ENCODE data around the gene NVL. TPM values are rescaled to one million over a fixed set of nuclear protein-coding genes. Genes with fewer than 3 reads are reported as not detected.

The NVL gene
- total and polyA plus RNA-seq, 2 of the 8 experiments (the other 6 are each of a cell fraction or from before 2014, with no cell fraction given): 22.7 to 45.8 TPM

GRCh38 chr1:224266105-224266914 lies 63.7 kb downstream of the NVL start:
- no peak overlapping the region for H3K4me2 ChIP-seq (ENCODE audit: insufficient read depth in 1 of 2, low read depth in 2 of 2, low read length in 2 of 2)
- FAIRE-seq (no peak), DNase-seq (ENCODE audit: low read depth in 1 of 2, low spot score in 2 of 2) (no peak)
- H3K23ac ChIP-seq (ENCODE audit: insufficient read length): no peak overlapping the region
- H2AK5ac ChIP-seq (ENCODE audit: low read depth, low read length): no peak overlapping the region
- ChIA-PET CTCF (ENCODE audit: partially characterized antibody) (interaction anchor here (0.6 to 1.8 kb wide), 2 partner anchors 17 to 221 kb away, joined by 3 to 5 read pairs; no protein-coding TSS in a partner anchor), POLR2A (ENCODE audit: partially characterized antibody) (interaction anchor here (1.3 kb wide), 1 partner anchor 65 kb away, joined by 4 read pairs; no protein-coding TSS in a partner anchor)
- no peak overlapping the region for H3K9ac ChIP-seq (replicated peaks in 1 of 4; ENCODE audit: extremely low read depth in 1 of 4, low read depth in 3 of 4, low read length in 3 of 4)
- no peaks in the 10 kb centered on the region for H3K23me2 ChIP-seq (ENCODE audit: low read depth, low read length)
- WGBS, 2 experiments (ENCODE audit: extremely low coverage in 1 of 2, insufficient coverage in 1 of 2, insufficient read length in 1 of 2, insufficient replicate concordance in 2 of 2, low coverage in 1 of 2, low lambda C conversion rate in 2 of 2, missing lambda C conversion rate in 1 of 2): 89% methylated on average over 3 of the region's 3 CpGs; no CpG with 5 or more reads in 1 of the 2 experiments
- no peak overlapping the region for H4K5ac ChIP-seq (ENCODE audit: insufficient read length, low read depth, low read length)
- H3K79me2 ChIP-seq (ENCODE audit: control insufficient read depth in 1 of 2, insufficient read depth in 2 of 2, low read length in 2 of 2): no peaks in the 10 kb centered on the region
- no peak overlapping the region for H2BK20ac ChIP-seq (ENCODE audit: low read length)
- no peak overlapping the region for H2BK15ac ChIP-seq (ENCODE audit: low read length)
- no peak overlapping the region for H3K18ac ChIP-seq (ENCODE audit: extremely low read depth, low read length)
- H3K79me1 ChIP-seq (ENCODE audit: low read depth, low read length): no peaks in the 10 kb centered on the region
- no peak overlapping the region for H2BK12ac ChIP-seq (ENCODE audit: low read depth, low read length)
- no peak overlapping the region for H3K56ac ChIP-seq (replicated peaks; ENCODE audit: insufficient read length, low read depth, low read length)
- no peak overlapping the region for H2BK5ac ChIP-seq (ENCODE audit: low read depth, low read length)
- no peak overlapping the region for H3K14ac ChIP-seq (ENCODE audit: insufficient read length)
- no peaks in the 10 kb centered on the region for H3K27me3 ChIP-seq (replicated peaks in 1 of 4; ENCODE audit: control insufficient read depth in 3 of 4, extremely low read depth in 1 of 4, insufficient read depth in 3 of 4, low read length in 3 of 4)
- no peak overlapping the region for H3K4ac ChIP-seq (replicated peaks; ENCODE audit: insufficient read length, low read depth, low read length)
- no peaks in the 10 kb centered on the region for H3K4me1 ChIP-seq (replicated peaks in 1 of 4; ENCODE audit: control insufficient read depth in 3 of 4, insufficient read depth in 4 of 4, low read length in 3 of 4)
- no peaks in the 10 kb centered on the region for H3K9me3 ChIP-seq (ENCODE audit: insufficient read depth in 2 of 2, low read depth in 1 of 2, low read length in 1 of 2)
- no peak overlapping the region for H3K27ac ChIP-seq (ENCODE audit: low read depth, low read length)
- no peak overlapping the region for H4K8ac ChIP-seq (ENCODE audit: extremely low read depth, insufficient read depth, low read length)
- peaks cover 0 to 24% (median 1%) of the 10 kb centered on the region in 4 experiments; a peak in 4 of 8 replicates for H3K36me3 ChIP-seq (ENCODE audit: control insufficient read depth in 2 of 4, insufficient read depth in 4 of 4, low read length in 3 of 4)
- no peak overlapping the region for H2BK120ac ChIP-seq (replicated peaks; ENCODE audit: low read depth, low read length)
- H4K91ac ChIP-seq (replicated peaks; ENCODE audit: insufficient read length, low read length): no peak overlapping the region
- no peak overlapping the region for H2AFZ ChIP-seq (ENCODE audit: low read length)
- no peaks in the 10 kb centered on the region for H4K20me1 ChIP-seq (replicated peaks in 1 of 2; ENCODE audit: control insufficient read depth in 1 of 2, insufficient read depth in 2 of 2, low read length in 2 of 2)
- H3K4me3 ChIP-seq (ENCODE audit: extremely low read depth in 1 of 4, insufficient read depth in 2 of 4, low read depth in 3 of 4, low read length in 4 of 4): no peak overlapping the region
- TF ChIP-seq, protein P1, sequence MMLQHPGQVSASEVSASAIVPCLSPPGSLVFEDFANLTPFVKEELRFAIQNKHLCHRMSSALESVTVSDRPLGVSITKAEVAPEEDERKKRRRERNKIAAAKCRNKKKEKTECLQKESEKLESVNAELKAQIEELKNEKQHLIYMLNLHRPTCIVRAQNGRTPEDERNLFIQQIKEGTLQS (IDR thresholded peaks at IDR 0.05; ENCODE audit: insufficient read depth, low read depth, low read length): no peak
- TF ChIP-seq EZH2 (IDR thresholded peaks at IDR 0.05; ENCODE audit: low read depth, low read length, severe bottlenecking) (no peak), USF2 (IDR thresholded peaks at IDR 0.05; ENCODE audit: low read length) (no peak)

All from H1 (cell line).